C4-2B (cell line): ENCODE results near the gene SH3RF2.
"Not testable (repeated sequence)": the region's sequence is repeated elsewhere in the genome, so short reads cannot be mapped to it uniquely, and the experiment has no call there.

Experiments used
- H3K27ac ChIP-seq: fragments of 450-650 bp; 2 replicates; pipeline ENCODE4 v1.5.1; 2017
- ZFX ChIP-seq: fragments of 450-650 bp; IDR thresholded peaks from 2 replicates; pipeline ENCODE4 v1.6.1; 2017
- TF ChIP-seq, protein P1 (sequence below): fragments of 450-650 bp; conservative IDR thresholded peaks from 2 replicates; pipeline ENCODE4 v1.5.1; 2017; ENCODE audit warnings: mild to moderate bottlenecking

Gene SH3RF2

DNA sequence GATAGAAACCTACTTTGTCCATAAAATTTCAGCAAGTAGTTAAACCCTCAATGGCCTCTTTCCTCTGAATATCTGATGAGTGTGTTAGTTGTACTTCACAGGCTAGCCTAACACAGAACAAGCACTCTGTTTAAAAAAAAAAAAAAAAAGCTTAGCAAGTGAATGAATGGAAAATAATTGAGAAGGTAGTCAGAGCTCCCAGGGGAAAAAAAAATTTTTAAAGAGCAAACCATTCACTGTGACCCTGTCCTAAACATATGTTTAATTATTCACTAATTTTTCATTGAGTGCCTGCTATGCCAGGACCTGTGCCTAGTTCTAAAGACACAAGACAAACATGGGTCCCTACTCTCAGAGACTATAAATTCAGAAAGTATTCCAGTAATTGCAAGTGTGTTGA, 69.3 kb downstream of the SH3RF2 start:
- no peak for TF ChIP-seq ZFX
- TF ChIP-seq, protein P1, sequence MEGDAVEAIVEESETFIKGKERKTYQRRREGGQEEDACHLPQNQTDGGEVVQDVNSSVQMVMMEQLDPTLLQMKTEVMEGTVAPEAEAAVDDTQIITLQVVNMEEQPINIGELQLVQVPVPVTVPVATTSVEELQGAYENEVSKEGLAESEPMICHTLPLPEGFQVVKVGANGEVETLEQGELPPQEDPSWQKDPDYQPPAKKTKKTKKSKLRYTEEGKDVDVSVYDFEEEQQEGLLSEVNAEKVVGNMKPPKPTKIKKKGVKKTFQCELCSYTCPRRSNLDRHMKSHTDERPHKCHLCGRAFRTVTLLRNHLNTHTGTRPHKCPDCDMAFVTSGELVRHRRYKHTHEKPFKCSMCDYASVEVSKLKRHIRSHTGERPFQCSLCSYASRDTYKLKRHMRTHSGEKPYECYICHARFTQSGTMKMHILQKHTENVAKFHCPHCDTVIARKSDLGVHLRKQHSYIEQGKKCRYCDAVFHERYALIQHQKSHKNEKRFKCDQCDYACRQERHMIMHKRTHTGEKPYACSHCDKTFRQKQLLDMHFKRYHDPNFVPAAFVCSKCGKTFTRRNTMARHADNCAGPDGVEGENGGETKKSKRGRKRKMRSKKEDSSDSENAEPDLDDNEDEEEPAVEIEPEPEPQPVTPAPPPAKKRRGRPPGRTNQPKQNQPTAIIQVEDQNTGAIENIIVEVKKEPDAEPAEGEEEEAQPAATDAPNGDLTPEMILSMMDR = no peak
- H3K27ac ChIP-seq = no peak overlapping the region

DNA sequence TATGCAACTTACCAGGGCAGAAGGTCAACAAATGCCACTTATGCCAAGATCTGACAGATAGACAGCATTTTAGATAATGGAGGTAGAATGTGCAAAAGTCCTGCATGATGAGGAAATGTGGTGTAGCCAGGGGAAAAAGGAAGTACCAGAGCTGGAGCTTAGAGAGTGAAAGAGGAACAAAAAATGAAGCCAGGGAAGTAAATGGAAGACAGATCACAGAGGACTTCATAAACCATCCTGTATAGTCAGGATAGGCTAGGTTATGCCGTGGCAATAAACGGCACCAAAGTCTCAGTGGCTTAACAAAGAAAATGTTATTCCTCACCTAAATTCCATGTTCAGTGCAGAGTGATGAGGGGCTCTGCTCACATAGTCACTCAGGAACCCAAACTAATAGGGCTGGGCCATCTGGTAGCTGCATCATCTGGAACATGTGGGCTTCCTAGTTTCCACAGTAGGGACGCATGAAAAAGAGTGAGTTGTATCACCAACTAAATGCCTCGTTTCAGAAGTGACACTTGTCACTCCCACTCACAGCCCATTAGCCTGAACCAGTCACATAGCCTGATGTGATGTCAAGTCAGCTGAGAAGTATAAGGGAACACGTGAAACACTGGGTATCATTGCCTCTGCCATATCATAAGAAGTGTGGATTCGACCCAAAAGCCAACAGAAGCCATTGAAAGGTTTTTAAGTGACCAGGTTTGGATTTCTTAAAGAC, 70.3 kb downstream of the SH3RF2 start:
- TF ChIP-seq ZFX = no peak
- TF ChIP-seq, protein P1 = no peak
- H3K27ac ChIP-seq = no peak overlapping the region

DNA sequence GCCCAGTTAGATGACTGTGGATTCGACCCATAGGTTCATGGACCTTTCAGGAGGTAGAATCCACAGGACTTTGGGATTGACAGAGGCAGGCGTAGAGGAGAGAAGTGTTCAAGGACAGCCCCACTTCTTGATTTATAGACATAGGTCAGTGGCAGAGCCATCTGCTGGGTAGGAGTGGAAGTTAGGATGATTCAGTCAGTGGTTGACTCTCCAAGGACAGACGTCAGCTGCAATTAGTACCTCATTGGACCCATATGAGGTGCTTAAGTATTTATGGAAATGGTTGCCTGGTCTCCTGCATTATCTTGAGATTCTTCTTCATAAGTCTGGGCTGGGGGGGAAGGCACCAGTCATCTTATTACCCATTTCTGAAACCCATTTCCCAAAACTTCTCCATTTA, 70.9 kb downstream of the SH3RF2 start:
- TF ChIP-seq, protein P1 = peak; percentile 25
- no peak for TF ChIP-seq ZFX

DNA sequence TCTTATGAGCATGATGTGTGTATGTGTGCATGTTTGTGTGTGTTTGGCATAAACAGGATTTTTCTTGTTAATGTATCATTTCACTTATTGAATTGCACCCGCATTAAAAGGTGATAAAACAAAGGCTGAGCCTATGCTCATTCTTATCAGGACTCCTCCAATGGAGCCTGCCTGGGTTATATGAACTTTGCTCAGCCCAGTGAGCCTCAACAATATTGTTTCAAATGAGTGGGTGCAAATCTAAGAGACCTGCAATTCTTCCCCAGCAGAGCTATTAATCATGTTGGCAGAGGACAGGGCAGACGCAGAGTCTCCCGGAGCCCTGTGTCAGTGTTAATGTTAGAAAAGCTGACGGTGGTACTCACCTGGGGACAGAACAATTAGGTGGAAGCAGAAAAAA, 71.6 kb downstream of the SH3RF2 start:
- H3K27ac ChIP-seq = no peak overlapping the region
- no peak for TF ChIP-seq ZFX
- TF ChIP-seq, protein P1 = no peak

More for the DNA sequence above, 70.9 kb downstream of the SH3RF2 start:
- H3K27ac ChIP-seq = no peak overlapping the region

DNA sequence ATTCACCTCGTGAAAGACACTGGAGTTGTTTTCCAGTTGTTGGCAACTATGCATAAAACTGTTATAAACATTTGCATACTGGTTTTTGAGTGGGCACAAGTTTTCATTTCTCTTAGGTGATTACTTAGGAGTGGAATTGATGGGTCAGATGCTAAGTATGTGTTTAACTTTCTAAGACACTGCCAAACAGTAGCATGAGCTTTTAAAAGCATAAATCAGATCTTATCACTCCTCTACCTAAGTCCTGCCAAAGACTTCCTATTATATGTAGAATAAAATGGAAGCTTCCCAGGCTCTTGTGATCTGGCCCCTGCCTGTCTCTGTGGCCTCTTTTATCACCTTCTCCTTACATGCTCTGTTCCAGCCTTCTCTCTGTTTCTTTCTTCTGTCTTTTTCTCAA, 72.6 kb downstream of the SH3RF2 start:
- no peak for TF ChIP-seq ZFX
- TF ChIP-seq, protein P1 = no peak
- no peak overlapping the region for H3K27ac ChIP-seq

DNA sequence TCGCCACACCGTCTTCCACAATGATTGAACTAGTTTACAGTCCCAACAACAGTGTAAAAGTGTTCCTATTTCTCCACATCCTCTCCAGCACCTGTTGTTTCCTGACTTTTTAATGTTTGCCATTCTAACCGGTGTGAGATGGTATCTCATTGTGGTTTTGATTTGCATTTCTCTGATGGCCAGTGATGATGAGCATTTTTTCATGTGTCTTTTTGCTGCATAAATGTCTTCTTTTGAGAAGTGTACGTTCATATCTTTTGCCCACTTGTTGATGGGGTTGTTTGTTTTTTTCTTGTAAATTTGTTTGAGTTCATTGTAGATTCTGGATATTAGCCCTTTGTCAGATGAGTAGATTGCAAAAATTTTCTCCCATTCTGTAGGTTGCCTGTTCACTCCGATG, 74.1 kb downstream of the SH3RF2 start:
- not testable (repeated sequence) for H3K27ac ChIP-seq

DNA sequence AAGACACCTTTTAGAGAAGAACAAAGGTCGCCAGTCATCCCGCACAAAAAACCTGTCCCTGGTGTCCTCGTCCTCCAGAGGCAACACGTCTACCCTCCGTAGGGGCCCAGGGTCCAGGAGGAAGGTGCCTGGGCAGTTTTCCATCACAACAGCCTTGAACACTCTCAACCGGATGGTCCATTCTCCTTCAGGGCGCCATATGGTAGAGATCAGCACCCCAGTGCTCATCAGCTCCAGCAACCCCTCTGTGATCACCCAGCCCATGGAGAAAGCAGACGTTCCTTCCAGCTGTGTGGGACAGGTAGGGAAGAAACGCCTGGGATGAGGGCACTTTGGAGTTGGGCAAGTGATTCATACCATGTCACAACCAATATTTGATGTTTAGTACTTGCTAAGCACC, 77.4 kb downstream of the SH3RF2 start:
- no peak overlapping the region for H3K27ac ChIP-seq

DNA sequence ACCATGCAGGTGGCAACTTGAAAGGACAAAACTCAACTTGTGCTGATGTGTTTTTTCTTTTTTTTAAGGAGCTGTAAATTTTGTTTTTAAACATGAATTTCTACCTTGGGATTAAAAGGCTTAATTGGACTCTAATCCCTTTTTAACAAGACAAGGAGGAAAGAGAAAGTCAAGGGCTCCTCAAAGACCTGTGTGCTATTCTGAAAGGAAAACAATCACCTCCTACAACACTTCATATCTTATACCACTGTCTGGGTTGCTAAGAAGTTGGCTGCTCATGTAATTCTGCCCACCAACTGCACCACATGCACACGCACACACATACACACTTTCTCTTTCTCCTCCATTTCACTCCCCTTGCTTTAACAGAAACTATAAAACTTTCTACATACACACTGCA, 78.6 kb downstream of the SH3RF2 start:
- H3K27ac ChIP-seq = no peak overlapping the region
- no peak for TF ChIP-seq ZFX
- TF ChIP-seq, protein P1 = no peak

More for the DNA sequence above, 77.4 kb downstream of the SH3RF2 start:
- TF ChIP-seq ZFX = no peak
- TF ChIP-seq, protein P1 = no peak
